HG03521 (cell line): Measurements from ENCODE around the gene GSTO2.

Experiments used
- ATAC-seq: cut with Tn5 transposase; IDR thresholded peaks from one replicate; pipeline ENCODE4 v1.9.1; 2021; ENCODE audit warnings: mild to moderate bottlenecking, moderate library complexity; ENCODE audit not compliant: unreplicated experiment

Gene GSTO2

GRCh38 chr10:104307576-104308438 lies 38.8 kb downstream of the GSTO2 start:
- no peak for ATAC-seq

GRCh38 chr10:104308439-104308903 lies 39.5 kb downstream of the GSTO2 start:
- ATAC-seq = peak; percentile 62

GRCh38 chr10:104309980-104310978 lies 41.3 kb downstream of the GSTO2 start:
- no peak for ATAC-seq

- no peak for ATAC-seq
Observed at GRCh38 chr10:104311184-104311720, 42.3 kb downstream of the GSTO2 start.

GRCh38 chr10:104314591-104315485 lies 45.9 kb downstream of the GSTO2 start:
- no peak for ATAC-seq

- no peak for ATAC-seq
Observed at GRCh38 chr10:104315486-104315921, 46.5 kb downstream of the GSTO2 start.

- ATAC-seq = no peak
Observed at GRCh38 chr10:104316321-104317099, 47.5 kb downstream of the GSTO2 start.

DNA sequence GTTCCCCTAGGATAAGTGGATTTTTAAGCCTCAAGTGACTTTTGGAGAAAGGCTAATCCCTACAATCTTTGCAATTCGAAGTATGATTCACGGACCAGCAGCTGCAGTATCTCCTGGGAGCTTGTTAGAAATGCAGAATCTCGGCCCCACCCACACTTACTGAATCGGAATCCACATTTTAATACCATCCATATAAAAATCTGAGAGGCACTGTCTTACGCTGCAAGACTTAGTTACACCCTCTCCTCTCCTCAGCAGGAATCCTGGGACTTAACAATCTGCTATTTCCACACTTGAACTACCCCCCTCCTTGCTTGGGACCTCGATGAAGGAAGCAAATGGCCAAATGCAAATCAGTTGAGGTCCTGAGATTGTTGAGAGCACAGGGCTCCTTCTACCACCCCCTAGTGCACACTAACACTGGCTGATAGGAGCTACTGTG lies 48.3 kb downstream of the GSTO2 start:
- ATAC-seq = no peak

DNA sequence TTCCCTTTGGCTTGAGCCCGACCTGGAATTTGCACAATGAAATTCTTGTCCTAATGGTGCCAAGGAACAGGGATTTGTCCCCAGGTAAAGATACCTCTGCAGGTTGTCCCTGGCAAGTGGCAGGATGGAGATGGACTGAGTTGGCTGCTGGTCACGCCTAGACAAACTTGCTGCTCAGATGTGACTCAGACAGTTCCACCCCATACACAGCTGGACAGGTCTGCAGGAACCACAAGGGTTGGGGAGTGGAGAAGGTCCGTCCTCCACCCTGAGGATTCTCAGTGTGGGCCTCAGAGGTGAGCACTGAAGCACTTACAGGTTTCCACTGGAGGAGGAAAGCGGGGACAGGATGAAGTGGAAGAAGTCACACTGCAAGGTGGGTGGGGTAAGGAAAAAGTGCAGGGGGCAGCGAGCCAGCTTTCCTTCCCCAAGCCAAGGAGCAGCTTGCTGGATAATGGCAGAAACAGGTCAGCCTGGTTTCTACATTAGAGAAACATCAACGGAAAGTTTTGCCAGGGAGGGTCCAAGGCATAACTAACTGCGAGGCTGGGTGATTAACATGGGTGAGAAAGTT lies 48.8 kb downstream of the GSTO2 start:
- no peak for ATAC-seq

DNA sequence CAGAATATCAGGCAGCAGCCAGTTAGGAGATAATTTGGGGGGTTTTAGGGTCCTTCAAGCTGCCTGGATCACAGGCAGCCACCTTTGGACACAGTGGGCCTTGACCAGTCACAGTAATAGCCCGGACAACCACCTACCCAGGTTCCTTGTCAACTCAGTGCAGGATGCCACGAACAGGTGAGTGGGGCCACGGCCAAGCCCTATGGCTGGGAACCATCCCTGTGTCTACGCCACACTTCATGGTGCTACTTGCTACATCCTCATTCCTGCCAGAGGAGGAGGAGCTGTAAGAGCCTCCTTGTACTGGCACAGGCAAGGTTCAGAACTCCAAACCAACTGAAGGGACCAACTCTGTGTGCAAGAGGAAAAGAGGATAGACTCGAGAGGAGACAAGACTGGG lies 49.3 kb downstream of the GSTO2 start:
- no peak for ATAC-seq

GRCh38 chr10:104318810-104319741 lies 50.1 kb downstream of the GSTO2 start:
- ATAC-seq = no peak

GRCh38 chr10:104321226-104321625 lies 52.2 kb downstream of the GSTO2 start:
- ATAC-seq = no peak

DNA sequence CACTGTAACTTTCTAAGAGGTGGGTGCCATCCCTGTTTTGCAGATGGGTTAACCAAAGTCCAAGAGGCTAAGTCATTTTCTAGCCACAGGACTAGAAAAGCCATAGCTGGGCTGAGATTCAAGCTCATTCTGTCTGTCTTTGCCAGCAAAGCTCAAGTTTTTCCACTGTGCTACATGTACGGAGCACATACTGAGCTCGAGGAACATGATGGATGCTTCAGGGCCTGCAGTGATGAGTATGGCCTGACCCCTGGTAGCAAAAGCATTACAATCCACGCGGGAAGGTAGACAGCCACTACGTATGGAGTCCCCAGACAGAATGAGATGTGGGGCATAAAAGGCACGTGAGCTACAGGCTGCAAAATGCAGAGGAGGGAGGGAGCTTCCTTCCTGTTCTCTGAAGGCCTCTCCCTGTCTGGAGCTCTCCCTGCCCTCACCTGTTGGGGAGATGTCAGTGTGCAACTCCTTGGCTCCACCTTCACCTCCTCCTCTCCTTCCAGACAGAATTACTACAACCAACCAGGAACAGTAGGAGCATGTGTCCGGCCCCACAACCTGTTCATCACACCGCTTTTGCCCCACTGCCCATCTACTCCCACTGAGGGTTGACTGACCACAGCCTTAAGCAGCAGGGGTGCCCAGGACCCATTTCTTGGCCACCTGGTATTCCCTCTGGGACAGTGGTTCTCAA lies 52.9 kb downstream of the GSTO2 start:
- ATAC-seq = no peak

GRCh38 chr10:104322416-104322782 lies 53.4 kb downstream of the GSTO2 start:
- no peak for ATAC-seq

DNA sequence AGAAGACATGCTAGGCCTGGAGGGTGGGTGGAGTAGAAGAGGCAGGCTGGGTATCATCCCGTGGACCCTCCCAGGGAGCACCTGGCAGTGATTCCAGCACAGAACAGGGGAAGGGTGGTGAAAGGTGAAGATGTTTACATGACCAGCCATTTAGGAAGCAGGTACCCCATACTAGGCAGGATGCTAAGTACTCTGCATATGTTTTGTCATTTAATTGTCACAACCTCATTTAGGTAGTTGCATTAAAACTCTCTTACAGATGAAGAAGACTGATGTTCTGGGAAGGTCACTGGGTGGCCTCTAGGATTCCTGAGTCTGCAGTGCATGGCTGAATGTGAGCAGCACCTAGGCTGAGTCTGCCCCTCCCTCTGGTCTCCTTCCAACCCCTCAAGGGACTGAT lies 54.1 kb downstream of the GSTO2 start:
- no peak for ATAC-seq

DNA sequence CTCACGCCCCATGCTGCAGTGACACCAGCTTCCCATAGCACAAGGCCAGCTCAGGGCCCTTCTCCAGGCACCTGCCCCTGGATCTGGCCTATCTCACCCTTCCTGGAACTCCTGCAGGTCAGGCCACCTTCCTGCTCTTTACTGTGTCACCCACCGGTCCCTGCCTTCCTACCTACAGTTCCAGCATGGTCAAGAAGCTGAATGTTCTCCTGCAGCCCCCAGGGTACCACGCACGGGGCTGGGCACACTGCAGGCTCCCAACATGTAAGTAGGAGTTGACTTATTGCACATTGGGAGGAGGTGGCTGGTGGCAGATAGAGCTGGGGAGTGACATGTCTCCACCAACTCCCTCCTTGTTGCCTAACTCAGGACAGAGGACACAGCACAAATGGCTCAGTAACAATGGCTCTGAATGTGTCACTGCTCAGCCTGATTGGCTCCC lies 54.8 kb downstream of the GSTO2 start:
- no peak for ATAC-seq

DNA sequence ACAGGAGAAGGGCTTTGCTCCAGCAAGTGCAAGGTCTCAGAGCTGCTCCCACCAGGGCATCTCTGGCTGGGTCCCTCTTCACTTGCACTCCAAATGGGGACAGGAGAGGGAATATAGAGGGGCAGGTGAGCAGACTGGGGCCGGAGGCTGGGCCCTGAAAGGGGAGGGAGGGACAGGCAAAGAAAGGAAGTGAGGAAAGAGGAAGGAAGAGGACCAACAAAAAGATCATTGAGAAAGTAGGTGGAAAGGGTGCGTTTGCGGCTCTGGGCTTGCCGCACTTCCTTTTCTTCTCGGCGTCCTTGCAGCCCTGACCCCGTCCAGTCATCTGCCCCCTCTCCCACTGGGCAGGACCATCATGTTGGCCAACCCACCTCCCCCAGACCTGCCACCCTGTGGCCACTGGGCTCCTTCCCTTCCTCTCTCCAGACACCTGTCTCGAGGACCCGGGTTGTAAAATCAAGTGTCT lies 55.3 kb downstream of the GSTO2 start:
- ATAC-seq = no peak
